Thyroid gland (tissue), 4 donors: ENCODE results near the gene PTRH1.

Source experiments
- POLR2A ChIP-seq, 2 donors: fragments of 450-650 bp; IDR thresholded peaks; one replicate each; pipeline ENCODE4 v1.6.1; 2017; ENCODE audit warnings: antibody characterized with exemption in 2 of 2, mild to moderate bottlenecking in 2 of 2, moderate library complexity in 1 of 2
- TF ChIP-seq, protein P1 (sequence below), 6 experiments: fragments of 200-600 bp in 3 of 6; fragments of 450-650 bp in 3 of 6; sonication (generic) in 3 of 6; IDR thresholded peaks; one replicate each; pipeline ENCODE4 v1.5.1; 2016 to 2019; ENCODE audit warnings: antibody characterized with exemption in 6 of 6, mild to moderate bottlenecking in 2 of 6, inconsistent platforms in 1 of 6, moderate library complexity in 1 of 6

DNA sequence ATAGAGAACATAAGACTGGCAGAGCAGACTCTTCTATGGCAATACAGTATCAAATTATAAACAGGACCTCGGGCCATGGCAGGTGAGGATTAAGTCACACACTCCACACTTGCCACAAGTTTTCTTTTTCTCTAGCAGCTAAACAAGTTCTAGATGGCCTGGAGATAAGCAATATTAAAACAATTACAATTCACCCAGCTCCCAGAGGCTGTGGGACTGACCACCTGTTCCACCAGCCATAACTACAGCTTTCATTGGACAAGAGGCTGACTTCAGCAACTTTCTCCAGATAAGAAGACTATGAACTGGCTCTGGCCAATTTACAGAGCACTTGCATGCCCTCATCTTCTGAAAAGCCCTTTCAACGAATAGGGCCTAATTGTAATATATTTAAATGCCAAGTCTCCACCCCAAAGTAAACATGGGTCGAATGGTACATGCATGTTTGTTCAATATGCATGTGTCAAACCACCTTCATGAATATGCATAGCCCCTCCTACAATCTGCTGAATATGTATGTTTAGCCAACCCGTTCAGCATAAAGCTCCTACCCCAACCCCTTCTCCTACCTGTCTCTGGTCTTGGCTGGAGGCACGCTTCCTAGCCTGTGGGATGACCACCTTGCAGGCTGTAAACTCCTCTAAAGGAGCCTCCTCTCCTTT, 14.7 kb downstream of the PTRH1 start:
- TF ChIP-seq, protein P1, sequence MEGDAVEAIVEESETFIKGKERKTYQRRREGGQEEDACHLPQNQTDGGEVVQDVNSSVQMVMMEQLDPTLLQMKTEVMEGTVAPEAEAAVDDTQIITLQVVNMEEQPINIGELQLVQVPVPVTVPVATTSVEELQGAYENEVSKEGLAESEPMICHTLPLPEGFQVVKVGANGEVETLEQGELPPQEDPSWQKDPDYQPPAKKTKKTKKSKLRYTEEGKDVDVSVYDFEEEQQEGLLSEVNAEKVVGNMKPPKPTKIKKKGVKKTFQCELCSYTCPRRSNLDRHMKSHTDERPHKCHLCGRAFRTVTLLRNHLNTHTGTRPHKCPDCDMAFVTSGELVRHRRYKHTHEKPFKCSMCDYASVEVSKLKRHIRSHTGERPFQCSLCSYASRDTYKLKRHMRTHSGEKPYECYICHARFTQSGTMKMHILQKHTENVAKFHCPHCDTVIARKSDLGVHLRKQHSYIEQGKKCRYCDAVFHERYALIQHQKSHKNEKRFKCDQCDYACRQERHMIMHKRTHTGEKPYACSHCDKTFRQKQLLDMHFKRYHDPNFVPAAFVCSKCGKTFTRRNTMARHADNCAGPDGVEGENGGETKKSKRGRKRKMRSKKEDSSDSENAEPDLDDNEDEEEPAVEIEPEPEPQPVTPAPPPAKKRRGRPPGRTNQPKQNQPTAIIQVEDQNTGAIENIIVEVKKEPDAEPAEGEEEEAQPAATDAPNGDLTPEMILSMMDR (IDR thresholded peaks at IDR 0.05): no peak
- no peak for TF ChIP-seq POLR2A (IDR thresholded peaks at IDR 0.05)
